Omental fat pad (tissue), 4 donors: ENCODE results near the gene CDH26. TPM values are rescaled to one million over a fixed set of nuclear protein-coding genes. Genes with fewer than 3 reads are reported as not detected.
A peak's percentile ranks its signal among the peaks of the same experiment; 100 is the strongest.

ENCODE experiments used
- ATAC-seq: fragments of 150-250 bp; one replicate; pipeline ENCODE4 v1.9.1; 2016; ENCODE audit warnings: mild to moderate bottlenecking, moderate library complexity; ENCODE audit not compliant: low FRiP score
- DNase-seq: peaks from one replicate; pipeline ENCODE4 v3.0.0-alpha.2; 2019; ENCODE audit warnings: low spot score
- total RNA-seq, 4 donors: library from RNA; depleted of rRNA; stranded (reverse); fragments of >200 nt; gene quantifications; one replicate each; pipeline ENCODE4 v1.1.0, GENCODE V29; 2016
- TF ChIP-seq, protein P1 (sequence below), 3 donors: fragments of 450-650 bp; IDR thresholded peaks; one replicate each; pipeline ENCODE4 v1.5.1; 2016 to 2017; ENCODE audit warnings: antibody characterized with exemption in 3 of 3, mild to moderate bottlenecking in 3 of 3, moderate library complexity in 2 of 3

Gene CDH26
- total RNA-seq, 4 donors from 2014 or later: 0.60 to 4.1 (median 1.6) TPM

DNA sequence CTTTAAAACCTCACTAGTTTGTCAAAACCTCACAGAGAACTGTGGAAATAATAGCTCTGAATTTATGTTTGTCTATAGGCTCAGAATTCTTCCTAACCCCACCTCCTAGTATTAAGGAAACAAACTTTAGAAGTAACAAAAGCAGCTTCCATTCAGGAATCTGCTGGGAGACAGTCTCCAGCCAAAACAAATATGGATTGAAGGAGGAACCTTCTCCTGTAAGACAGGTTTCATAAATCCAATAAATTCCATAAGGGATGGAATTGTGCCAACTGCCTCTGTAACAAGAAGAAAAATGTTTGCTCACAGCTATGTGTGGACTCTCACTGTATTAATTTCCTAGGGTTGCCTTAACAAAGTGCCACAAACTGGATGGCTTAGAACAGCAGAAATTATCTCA lies 32.3 kb upstream of the CDH26 start:
- ATAC-seq (no peak), DNase-seq (no peak)
- TF ChIP-seq, protein P1, sequence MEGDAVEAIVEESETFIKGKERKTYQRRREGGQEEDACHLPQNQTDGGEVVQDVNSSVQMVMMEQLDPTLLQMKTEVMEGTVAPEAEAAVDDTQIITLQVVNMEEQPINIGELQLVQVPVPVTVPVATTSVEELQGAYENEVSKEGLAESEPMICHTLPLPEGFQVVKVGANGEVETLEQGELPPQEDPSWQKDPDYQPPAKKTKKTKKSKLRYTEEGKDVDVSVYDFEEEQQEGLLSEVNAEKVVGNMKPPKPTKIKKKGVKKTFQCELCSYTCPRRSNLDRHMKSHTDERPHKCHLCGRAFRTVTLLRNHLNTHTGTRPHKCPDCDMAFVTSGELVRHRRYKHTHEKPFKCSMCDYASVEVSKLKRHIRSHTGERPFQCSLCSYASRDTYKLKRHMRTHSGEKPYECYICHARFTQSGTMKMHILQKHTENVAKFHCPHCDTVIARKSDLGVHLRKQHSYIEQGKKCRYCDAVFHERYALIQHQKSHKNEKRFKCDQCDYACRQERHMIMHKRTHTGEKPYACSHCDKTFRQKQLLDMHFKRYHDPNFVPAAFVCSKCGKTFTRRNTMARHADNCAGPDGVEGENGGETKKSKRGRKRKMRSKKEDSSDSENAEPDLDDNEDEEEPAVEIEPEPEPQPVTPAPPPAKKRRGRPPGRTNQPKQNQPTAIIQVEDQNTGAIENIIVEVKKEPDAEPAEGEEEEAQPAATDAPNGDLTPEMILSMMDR (IDR thresholded peaks at IDR 0.05): no peak

DNA sequence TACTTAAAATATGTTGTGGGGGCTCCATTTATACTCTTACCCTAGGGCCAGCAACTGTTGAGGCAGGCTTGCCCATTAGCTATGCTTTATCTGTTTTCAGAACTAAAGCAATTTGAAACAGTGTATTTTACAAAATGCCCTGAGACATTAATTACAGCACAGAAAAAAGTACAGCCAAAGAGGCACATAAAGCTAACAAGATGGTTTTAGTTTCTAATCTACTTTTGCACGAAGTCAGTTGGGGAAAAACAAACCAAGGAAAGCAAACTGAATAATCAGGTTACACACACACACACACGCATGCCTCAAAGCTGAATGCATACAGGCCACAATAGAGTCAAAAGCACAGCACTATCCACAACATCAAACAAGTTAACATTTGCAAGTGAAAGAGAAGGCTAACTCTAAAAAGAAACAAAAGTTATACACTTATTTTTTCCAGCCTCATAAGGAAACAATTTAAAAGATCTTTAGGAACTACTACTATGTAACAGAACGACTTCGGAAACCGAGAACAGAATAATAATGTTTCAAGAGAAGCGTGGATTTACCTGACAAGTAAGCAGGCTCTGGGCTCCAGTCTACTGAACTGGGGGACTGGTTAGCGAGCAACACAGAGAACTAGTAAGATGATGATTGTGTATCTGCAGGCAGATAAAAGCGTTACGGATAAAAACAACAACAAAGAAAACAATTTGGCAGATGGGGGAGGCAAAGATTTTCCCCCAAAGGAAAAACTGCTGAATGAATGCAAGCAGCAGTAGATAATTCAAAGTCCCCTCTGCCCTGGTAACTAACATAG lies 26.5 kb upstream of the CDH26 start:
- TF ChIP-seq, protein P1 (IDR thresholded peaks at IDR 0.05): no peak
- no peak for DNase-seq
- ATAC-seq: no peak

DNA sequence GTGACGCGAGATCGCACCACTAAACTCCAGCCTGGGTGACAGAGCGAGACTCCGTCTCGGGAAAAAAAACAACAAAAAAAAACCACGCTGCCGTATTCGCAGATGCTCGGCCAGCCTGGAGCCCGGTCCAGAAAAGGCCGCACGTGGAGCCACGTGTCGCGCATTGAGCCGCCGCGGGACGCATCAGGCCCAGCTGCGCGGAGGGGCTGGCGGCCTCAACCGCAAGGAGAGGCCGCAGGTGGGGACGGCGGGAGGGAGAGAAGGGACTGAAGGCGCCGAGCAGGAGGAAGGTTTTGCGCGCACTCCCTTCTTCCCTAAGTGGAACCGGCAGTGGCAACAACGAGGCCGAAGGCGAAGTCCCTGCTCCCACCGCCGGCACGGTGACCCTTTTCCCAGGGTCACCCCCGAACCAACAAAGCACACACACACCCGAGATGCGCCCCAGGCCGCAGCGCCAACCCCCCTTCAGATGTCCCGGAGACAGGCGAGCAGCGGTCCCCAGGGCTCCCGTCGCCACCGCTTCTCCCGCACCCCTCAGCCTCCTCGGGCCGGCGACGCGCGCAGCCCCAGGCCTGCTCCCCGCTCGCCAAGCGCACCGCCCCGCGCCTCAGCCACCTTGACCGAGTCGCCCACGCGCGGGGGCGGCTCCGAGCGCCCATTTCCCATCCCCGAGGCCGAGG lies 25.5 kb upstream of the CDH26 start:
- no peak for DNase-seq
- TF ChIP-seq, protein P1 (IDR thresholded peaks at IDR 0.05): no peak
- ATAC-seq: no peak

DNA sequence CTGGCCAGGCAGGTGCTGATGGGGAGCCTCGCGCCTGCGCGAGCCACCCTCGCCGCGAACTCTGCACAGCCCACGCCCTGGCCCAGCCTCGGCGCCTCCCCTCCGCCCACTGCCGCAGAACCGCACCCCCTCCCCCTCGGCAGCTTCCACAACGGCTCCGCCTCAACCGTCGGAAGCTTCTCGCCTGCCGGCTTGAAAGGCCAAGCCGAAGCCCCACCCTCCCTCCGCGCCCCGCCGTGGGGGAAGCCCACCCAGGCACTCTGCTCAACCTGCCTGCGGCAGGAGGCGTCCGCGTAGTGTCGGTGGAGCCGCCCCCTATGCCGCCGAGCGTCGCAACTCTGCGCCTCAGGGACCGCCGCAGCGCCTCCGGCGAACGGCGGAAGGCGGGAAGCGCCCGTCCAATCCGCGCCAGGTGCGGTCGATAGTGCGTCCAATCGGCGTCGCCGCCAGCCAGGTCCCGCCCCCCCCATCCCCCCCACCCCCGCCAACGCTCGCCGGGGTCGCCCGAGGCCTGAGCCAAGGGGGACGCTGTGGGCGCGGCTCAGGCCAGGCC lies 24.9 kb upstream of the CDH26 start, which contains the start of gene SYCP2:
Gene SYCP2 (minus strand): TSS at position 342 of the 553 bp plus-strand sequence. CDS start 11,224 bp downstream, outside the sequence.
- TF ChIP-seq, protein P1 (IDR thresholded peaks at IDR 0.05): no peak
- ATAC-seq (peak; percentile 55), DNase-seq (no peak)

DNA sequence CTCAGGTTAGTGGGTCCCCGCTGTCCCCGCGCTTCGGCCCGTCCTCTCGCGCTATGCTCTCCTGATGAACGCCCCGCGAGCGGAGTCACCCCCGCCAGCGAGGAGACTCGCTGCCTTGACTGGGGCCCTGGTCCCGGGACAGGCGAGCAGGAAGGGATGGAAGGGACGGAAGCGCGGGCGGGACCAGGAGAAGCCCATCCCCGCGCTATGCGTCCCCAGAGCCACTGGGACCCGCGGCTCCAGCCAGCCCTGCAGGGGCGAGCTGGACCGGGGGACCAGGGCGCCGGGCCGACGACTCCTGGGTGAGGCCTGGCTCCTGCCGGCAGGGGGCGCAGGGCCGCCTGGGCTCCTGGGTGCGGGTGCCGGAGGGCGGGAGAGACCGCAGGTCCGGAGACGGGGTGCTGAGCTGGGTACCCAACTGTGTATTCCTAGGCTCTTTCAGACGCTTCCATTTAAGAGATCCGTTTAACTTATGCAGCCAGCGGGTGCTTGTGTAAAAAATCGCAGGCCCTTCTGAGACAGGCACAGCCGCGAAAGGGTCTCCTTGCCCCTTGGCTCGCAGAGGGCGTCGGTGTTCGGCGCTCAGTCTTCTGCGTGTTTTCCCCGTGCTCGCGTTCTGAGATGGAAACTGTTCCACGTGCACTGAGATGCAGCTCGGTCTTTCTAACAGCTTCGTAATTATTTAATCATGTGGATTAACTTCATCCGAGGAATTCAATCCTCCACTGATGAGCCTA lies 24.2 kb upstream of the CDH26 start:
- peak; percentile 57 for DNase-seq
- TF ChIP-seq, protein P1 (IDR thresholded peaks at IDR 0.05): peak in 1 of 3 donors; percentile 84

DNA sequence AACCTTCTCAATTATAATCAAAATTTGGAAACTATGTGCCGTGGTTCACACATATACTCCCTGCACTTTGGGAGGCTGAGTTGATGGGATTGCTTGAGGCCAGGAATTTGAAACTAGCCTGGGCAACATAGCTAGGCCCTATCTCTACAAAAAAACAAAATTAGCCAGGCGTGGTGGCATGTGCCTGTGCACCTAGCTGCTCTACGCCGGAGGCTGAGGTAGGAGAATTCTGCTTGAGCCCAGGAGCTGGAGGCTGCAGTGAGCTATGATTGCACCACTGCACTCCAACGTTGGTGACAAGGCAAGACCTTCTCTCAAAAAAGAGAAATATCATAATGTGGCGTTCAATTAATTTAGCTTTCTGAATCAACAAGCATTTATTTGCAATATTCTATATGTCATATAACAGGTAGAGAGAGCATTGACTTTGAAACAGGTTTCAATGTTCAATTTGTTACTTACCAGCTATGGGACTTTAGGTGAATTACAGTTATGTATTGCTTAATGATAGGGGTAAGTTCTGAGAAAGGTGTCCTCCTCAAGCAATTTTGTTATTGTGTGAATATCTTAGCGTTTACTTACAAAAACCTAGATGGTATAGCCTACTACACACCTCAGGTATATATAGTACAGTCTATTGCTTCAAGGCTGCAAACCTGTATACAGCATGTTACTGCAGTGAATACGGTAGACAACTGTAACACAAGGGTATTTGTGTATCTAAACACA lies 22.6 kb upstream of the CDH26 start:
- ATAC-seq: no peak
- no peak for DNase-seq
- TF ChIP-seq, protein P1 (IDR thresholded peaks at IDR 0.05): no peak

More for the DNA sequence above, 24.2 kb upstream of the CDH26 start:
- peak; percentile 96 for ATAC-seq
